AG04449 (cell line): ENCODE results near the gene SLC4A3.
A peak's percentile ranks its signal among the peaks of the same experiment; 100 is the strongest.
"Not testable (repeated sequence)": the region's sequence is repeated elsewhere in the genome, so short reads cannot be mapped to it uniquely, and the experiment has no call there.

Experiments used
- CTCF ChIA-PET: fragments of 350-600 bp; formaldehyde crosslinking; extraction: SDS; loops from one replicate; lab custom pipeline; 2021; ENCODE audit warnings: antibody characterized with exemption; lab: Yijun Ruan, JAX
- POLR2A ChIA-PET: fragments of 400-600, 350-600 bp; formaldehyde crosslinking; extraction: SDS; loops from one replicate; lab custom pipeline; 2020; ENCODE audit warnings: antibody characterized with exemption, inconsistent platforms; lab: Yijun Ruan, JAX
- DNase-seq: peaks from one replicate; pipeline ENCODE4 v3.0.0-alpha.2; 2010; ENCODE audit warnings: low read depth, low spot score
- H3K4me3 ChIP-seq: 2 replicates; pipeline ENCODE4 v1.5.1; 2011; ENCODE audit warnings: low read depth, mild to moderate bottlenecking, control low read depth, low read length
- TF ChIP-seq, protein P1 (sequence below): IDR thresholded peaks from one replicate; pipeline ENCODE4 v1.5.1; 2011; ENCODE audit warnings: mild to moderate bottlenecking, moderate library complexity, low read length, control low read depth, inconsistent platforms; ENCODE audit not compliant: insufficient read depth; ENCODE audit errors: missing control alignments

SLC4A3 gene

DNA sequence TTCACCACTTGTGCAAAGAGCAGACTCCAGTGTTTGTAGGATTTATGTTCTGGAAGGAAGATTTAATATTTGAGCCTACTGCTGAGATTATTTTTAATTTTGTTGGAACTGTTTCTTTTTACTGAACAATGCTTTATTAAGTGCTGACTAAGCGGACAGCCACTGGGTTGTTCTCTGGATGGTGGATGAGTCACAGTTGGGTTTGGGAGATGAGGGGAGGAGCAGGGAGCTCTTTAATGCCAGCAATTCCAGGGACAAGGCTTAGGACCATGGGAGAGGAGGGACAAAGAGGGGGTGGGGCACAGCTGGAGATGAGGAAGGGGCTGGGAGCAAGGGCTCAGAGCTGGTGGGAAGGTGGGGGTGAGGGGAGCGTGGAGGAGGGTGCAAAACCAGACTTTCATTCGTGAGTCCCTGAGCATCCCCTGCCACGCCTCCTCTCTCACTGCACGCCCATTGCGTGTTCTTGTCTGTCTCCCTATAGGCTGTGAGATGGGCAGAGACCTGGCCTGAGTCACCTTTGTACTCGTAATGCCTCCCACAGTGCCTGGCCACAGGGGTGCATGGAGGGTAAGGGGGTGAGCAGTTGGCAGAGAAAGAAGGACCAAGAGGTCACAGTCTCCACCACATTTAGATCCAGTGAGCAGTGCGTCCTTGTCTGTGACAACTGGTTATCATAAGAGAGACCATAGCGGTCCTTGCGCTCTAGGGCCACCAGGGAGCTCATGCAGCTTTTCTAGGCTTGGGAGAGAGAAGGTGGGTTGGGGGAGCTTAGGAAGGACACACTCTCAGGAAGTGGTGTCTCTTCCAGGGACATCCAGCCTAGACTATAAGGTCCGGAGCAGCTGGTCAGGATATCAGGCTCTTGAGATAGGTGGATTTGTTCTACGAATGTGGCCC, 18.4 kb downstream of the SLC4A3 start:
- H3K4me3 ChIP-seq, result no peak overlapping the region
- TF ChIP-seq, protein P1, sequence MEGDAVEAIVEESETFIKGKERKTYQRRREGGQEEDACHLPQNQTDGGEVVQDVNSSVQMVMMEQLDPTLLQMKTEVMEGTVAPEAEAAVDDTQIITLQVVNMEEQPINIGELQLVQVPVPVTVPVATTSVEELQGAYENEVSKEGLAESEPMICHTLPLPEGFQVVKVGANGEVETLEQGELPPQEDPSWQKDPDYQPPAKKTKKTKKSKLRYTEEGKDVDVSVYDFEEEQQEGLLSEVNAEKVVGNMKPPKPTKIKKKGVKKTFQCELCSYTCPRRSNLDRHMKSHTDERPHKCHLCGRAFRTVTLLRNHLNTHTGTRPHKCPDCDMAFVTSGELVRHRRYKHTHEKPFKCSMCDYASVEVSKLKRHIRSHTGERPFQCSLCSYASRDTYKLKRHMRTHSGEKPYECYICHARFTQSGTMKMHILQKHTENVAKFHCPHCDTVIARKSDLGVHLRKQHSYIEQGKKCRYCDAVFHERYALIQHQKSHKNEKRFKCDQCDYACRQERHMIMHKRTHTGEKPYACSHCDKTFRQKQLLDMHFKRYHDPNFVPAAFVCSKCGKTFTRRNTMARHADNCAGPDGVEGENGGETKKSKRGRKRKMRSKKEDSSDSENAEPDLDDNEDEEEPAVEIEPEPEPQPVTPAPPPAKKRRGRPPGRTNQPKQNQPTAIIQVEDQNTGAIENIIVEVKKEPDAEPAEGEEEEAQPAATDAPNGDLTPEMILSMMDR, result no peak
- ChIA-PET POLR2A (interaction anchor here (1.7 kb wide), 1 partner anchor 43 kb away, joined by 11 read pairs; no protein-coding TSS in a partner anchor), CTCF (interaction anchor here (0.8 to 9.7 kb wide), 15 partner anchors 7 to 243 kb away, joined by 3 to 147 read pairs (median 5); partner anchors contain the start of genes CHPF and TMEM198)
- DNase-seq, result peak; percentile 45

DNA sequence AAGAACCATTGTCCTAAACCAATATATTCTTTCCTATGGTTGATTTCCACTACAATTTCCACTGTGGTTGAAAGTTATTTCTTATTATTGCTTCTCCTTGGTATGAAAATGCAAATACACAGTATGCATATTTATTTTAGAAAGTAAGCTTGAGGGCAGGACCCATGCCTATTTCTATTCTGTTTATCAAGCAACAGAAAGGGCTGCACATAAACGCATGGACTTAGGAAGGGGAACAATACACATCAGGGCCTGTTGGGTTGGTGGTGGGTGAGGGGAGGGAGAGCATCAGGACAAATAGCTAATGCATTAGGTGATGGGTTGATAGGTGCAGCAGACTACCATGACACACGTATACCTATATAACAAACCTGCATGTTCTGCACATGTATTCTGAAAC, 20.7 kb downstream of the SLC4A3 start:
- POLR2A ChIA-PET, result no interaction called here
- TF ChIP-seq, protein P1, result no peak
- CTCF ChIA-PET, result interaction anchor here (1.2 to 9.0 kb wide), 3 partner anchors 11 to 107 kb away, joined by 4 to 147 read pairs (median 6); partner anchors contain the start of genes CHPF and TMEM198
- H3K4me3 ChIP-seq, result no peak overlapping the region
- no peak for DNase-seq

DNA sequence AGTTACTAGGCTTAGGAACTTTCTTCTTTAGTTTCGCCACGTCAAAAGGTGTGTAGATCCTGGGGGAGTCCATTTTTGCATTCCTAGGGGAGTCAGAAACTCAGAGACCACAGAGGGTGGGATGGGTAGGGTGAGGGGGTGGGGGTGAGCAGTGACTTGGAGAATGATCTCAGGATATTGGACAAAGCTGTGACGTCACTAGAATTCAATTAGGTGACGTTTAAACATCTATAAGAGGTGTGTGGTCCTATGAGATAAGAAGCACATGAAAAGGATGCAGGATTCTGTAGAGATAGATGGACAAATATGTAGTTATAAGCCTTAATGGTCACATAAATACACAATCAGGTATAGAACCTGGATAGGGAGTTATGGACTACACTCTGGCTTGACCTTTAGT, 21.5 kb downstream of the SLC4A3 start:
- ChIA-PET CTCF (interaction anchor here (1.9 to 9.0 kb wide), 2 partner anchors 41 to 108 kb away, joined by 6 to 147 read pairs; partner anchors contain the start of genes CHPF and TMEM198), POLR2A (no interaction called here)
- DNase-seq, result no peak
- H3K4me3 ChIP-seq, result no peak overlapping the region
- TF ChIP-seq, protein P1, result no peak

DNA sequence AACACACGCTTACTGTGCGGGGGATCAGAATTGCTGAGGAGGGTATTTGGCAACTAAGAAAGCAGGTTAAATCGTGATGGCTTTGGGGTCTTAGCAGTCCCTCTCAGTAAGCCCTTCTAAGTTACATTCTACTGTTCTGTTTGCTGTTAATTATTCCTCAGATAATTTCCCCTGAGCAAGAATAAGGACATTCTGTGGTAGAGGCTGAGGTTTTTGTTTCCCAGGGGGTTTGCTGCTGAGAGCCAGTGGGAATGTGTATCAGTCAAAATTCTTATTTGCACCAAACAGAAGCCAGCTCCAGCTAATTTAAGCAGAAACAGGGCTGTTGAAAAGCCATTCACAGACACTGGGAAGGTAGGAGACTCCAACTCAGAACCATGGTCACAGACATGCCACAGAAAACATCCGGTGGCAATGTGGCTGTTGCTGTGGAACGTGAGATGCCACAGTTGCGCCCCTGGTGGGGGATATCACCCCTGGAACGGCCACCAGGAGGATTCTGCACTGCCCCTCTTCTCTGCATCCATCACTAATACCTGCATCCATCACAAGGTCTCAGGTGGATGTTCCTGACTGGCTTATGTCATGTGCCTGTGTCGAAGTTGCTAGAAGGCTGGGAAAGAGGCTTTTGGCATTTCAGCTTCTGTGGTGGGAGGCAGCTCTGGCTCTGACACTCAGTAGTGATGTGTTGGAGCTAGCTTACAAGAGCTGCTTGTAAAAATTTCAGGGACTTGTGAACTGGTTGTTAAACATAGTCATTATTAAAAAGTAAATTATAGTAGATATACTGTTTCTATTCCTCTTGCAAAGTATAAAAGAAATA, 23.2 kb downstream of the SLC4A3 start:
- CTCF ChIA-PET, result interaction anchor here (1.2 to 6.2 kb wide), 3 partner anchors 8 to 39 kb away, joined by 3 to 62 read pairs (median 3); no protein-coding TSS in a partner anchor
- POLR2A ChIA-PET, result no interaction called here
- no peak for DNase-seq
- TF ChIP-seq, protein P1, result no peak
- H3K4me3 ChIP-seq, result no peak overlapping the region

DNA sequence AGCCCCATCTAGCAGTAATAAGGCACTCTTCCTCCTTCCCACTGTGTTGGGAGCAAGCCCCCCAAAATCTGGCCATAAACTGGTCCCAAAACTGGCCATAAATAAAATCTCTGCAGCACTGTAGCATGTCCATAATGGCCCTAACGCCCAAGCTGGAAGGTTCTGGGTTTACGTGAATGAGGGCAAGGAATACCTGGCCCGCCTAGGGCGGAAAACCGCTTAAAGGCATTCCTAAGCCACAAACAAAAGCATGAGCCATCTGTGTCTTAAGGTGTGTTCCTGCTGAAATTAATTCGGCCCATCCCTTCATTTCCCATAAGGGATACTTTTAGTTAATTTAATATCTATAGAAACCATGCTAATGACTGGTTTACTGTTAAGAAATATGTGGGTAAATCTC, 24.2 kb downstream of the SLC4A3 start:
- POLR2A ChIA-PET, DNase-seq, H3K4me3 ChIP-seq: not testable (repeated sequence)
- CTCF ChIA-PET, result interaction anchor here (1.0 to 6.2 kb wide), 5 partner anchors 9 to 111 kb away, joined by 3 to 62 read pairs (median 3); no protein-coding TSS in a partner anchor

DNA sequence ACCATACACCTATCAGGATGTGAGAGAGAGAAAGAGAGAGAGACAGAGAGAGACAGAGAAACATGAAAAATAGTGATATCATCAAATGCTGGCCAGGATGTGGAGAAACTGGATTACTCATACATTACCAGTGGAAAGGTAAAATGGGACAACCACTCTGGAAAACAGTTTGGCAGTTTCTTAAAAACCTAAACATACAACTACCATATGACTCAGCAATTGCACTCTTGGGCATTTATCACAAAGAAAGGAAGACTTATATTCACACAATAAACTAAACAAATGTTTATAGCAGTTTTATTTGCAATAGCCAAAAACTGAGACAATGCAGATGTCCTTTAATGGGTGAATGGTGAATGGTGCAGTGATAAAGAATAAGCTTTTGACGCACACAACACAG, 29.1 kb downstream of the SLC4A3 start:
- DNase-seq, result no peak
- CTCF ChIA-PET, result interaction anchor here (6.6 kb wide), 1 partner anchor 13 kb away, joined by 68 read pairs; no protein-coding TSS in a partner anchor
- TF ChIP-seq, protein P1, result no peak
- H3K4me3 ChIP-seq, result no peak overlapping the region
- POLR2A ChIA-PET, result no interaction called here
